ENCODE measurements around the gene SNAPC4. TPM values are rescaled to one million over a fixed set of nuclear protein-coding genes. Genes with fewer than 3 reads are reported as not detected.

The SNAPC4 gene
- total and polyA plus RNA-seq, 7 donors = 1.4 to 10.8 (median 5.0) TPM

DNA sequence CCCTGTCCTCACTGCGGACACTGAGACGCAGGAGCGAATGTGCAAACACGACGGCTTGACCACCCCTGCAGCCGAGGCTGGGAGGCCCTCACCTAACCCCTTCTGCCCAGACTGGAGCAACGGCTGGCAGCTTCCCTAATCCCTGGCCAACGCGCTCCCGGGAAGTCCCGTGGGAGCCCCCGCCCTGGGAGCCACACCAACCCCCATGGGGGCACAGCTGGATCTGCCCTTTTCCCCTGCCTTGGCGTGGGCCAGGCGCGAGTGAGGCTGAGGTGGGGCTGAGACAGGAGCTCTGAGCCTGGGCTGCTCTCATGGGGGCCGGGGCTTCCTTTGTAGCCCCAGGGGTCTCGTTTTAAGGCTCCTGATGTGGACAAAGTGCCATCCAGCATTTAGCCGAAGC is 31.8 kb downstream of the SNAPC4 start:
- no peaks in the 10 kb centered on the region for H3K9me3 ChIP-seq
- no peaks in the 10 kb centered on the region for H3K36me3 ChIP-seq
- peaks cover 0 to 9% (median 6%) of the 10 kb centered on the region in 3 donors for H3K27me3 ChIP-seq
- H3K4me1 ChIP-seq = peaks cover 0 to 16% (median 9%) of the 10 kb centered on the region in 4 donors
- H3K27ac ChIP-seq = no peak overlapping the region
- no peak overlapping the region for H3K4me3 ChIP-seq
- TF ChIP-seq, protein P1, sequence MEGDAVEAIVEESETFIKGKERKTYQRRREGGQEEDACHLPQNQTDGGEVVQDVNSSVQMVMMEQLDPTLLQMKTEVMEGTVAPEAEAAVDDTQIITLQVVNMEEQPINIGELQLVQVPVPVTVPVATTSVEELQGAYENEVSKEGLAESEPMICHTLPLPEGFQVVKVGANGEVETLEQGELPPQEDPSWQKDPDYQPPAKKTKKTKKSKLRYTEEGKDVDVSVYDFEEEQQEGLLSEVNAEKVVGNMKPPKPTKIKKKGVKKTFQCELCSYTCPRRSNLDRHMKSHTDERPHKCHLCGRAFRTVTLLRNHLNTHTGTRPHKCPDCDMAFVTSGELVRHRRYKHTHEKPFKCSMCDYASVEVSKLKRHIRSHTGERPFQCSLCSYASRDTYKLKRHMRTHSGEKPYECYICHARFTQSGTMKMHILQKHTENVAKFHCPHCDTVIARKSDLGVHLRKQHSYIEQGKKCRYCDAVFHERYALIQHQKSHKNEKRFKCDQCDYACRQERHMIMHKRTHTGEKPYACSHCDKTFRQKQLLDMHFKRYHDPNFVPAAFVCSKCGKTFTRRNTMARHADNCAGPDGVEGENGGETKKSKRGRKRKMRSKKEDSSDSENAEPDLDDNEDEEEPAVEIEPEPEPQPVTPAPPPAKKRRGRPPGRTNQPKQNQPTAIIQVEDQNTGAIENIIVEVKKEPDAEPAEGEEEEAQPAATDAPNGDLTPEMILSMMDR (IDR thresholded peaks at IDR 0.05) = no peak
- TF ChIP-seq POLR2A (IDR thresholded peaks at IDR 0.05) (no peak), EP300 (IDR thresholded peaks at IDR 0.05) (no peak), POLR2AphosphoS5 (IDR thresholded peaks at IDR 0.05) (no peak)
- 79 to 81% methylated on average over 18 of the region's 18 CpGs for WGBS, 2 donors
- intact Hi-C loops (cut with DNase I) = no loop called here
- DNase-seq = no peak

GRCh38 chr9:136367296-136368145 is 32.4 kb downstream of the SNAPC4 start:
- 87 to 89% methylated on average over 45 of the region's 45 CpGs for WGBS, 2 donors
- Histone ChIP-seq H3K9me3 (no peaks in the 10 kb centered on the region), H3K4me3 (no peak overlapping the region), H3K27me3 (peaks cover 0 to 9% (median 6%) of the 10 kb centered on the region in 3 donors), H3K27ac (no peak overlapping the region), H3K36me3 (no peaks in the 10 kb centered on the region), H3K4me1 (peaks cover 0 to 18% (median 14%) of the 10 kb centered on the region in 4 donors)
- TF ChIP-seq, protein P1 (IDR thresholded peaks at IDR 0.05) = no peak
- intact Hi-C loops (cut with DNase I) = no loop called here
- DNase-seq = no peak

DNA sequence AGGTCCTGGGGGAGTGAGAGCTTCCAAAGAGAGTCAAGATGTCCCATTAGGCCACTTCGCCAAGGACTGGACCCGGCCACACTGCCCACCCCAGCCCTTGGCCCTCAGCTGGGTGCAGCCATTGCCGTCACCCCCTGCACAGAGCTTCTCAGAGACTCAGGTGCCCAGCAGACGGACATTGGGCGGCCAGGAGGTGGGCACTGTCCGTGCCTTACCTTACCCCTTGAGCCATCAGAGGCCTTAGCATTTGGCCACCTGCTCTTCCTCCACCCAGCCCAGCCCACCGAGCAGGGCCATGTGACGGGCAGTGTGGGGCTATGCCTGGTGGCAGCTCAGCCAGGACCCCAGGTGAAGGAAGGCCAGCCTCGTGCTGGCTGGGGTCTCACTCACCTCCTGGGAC is 33.1 kb downstream of the SNAPC4 start:
- 89 to 95% methylated on average over 9 of the region's 9 CpGs for WGBS, 2 donors
- DNase-seq = no peak
- Histone ChIP-seq H3K4me1 (peaks cover 0 to 21% (median 20%) of the 10 kb centered on the region in 4 donors), H3K36me3 (no peaks in the 10 kb centered on the region), H3K4me3 (no peak overlapping the region), H3K27ac (no peak overlapping the region), H3K9me3 (no peaks in the 10 kb centered on the region), H3K27me3 (peaks cover 0 to 9% (median 6%) of the 10 kb centered on the region in 3 donors)
- intact Hi-C loops (cut with DNase I) = no loop called here
- TF ChIP-seq POLR2A (IDR thresholded peaks at IDR 0.05) (no peak), EP300 (IDR thresholded peaks at IDR 0.05) (no peak), POLR2AphosphoS5 (IDR thresholded peaks at IDR 0.05) (no peak)
- TF ChIP-seq, protein P1 (IDR thresholded peaks at IDR 0.05) = no peak

GRCh38 chr9:136365775-136366222 is 34.2 kb downstream of the SNAPC4 start:
- intact Hi-C loops (cut with DNase I) = no loop called here
- WGBS, 2 donors = 57 to 63% methylated on average over 9 of the region's 9 CpGs

More at GRCh38 chr9:136365775-136366222, 34.2 kb downstream of the SNAPC4 start:
- no peak overlapping the region for H3K27ac ChIP-seq
- H3K9me3 ChIP-seq = no peaks in the 10 kb centered on the region
- DNase-seq = no peak
- H3K36me3 ChIP-seq = no peaks in the 10 kb centered on the region
- TF ChIP-seq POLR2A (IDR thresholded peaks at IDR 0.05) = no peak
- TF ChIP-seq POLR2AphosphoS5 (IDR thresholded peaks at IDR 0.05) = no peak
- TF ChIP-seq EP300 (IDR thresholded peaks at IDR 0.05) = no peak
- TF ChIP-seq, protein P1 (IDR thresholded peaks at IDR 0.05) = no peak
- H3K4me3 ChIP-seq = no peak overlapping the region
- peaks cover 0 to 32% (median 30%) of the 10 kb centered on the region in 4 donors for H3K4me1 ChIP-seq
- peaks cover 0 to 9% (median 6%) of the 10 kb centered on the region in 3 donors for H3K27me3 ChIP-seq

Data from sigmoid colon (tissue), 7 donors.